ENCODE data around the gene TFDP2. TPM values are rescaled to one million over a fixed set of nuclear protein-coding genes. Genes with fewer than 3 reads are reported as not detected.

TFDP2 gene
- total and polyA plus RNA-seq, 2 of the 8 experiments (the other 6 are each of a cell fraction or from before 2014, with no cell fraction given) = 41.1 to 119 TPM

DNA sequence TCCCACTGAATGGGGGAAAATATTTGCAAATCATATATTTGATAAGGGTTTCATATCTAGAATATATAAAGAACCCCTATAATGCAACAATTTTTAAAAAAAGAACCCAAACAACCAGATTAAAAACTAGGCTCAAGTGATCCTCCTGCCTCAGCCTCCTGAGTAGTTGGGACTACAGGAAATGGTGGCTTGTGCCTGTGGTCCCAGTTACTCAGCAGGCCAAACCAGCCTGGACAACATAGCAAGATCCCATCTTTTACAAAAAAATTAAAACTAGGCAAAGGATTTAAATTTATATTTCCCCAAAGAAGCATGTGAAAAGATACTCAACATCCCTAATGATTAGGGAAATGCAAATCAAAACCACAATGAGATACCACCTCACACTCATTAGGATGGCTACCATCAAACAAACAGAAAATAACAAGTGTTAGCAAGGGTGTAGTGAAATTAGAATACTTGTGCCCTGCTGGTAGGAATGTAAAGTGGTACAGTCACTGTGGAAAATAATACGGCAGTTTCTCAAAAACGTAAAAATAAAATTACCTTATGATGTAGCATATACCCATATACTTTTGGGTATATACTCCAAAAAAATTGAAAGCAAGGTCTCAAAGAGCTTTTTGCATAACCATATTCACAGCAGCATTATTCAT is 19.7 kb downstream of the TFDP2 start:
- H3K56ac ChIP-seq (replicated peaks; ENCODE audit: insufficient read length, low read depth, low read length) = no peak overlapping the region
- H2BK15ac ChIP-seq (ENCODE audit: low read length) = no peak overlapping the region
- H3K14ac ChIP-seq (ENCODE audit: insufficient read length) = no peak overlapping the region
- H4K91ac ChIP-seq (replicated peaks; ENCODE audit: insufficient read length, low read length) = no peak overlapping the region
- TF ChIP-seq TEAD4 (IDR thresholded peaks at IDR 0.05; ENCODE audit: low read depth, low read length) (0 out of 2 replicates have a peak, but pooled peaks have one; percentile 64), EP300 (IDR thresholded peaks at IDR 0.05; ENCODE audit: borderline replicate concordance in 1 of 2, low read depth in 2 of 2, low read length in 2 of 2) (no peak), KDM1A (IDR thresholded peaks at IDR 0.05; ENCODE audit: borderline replicate concordance, low read length) (peak; percentile 56; the same call in 1 of the 2 replicates), CBX5 (IDR thresholded peaks at IDR 0.05; ENCODE audit: low read depth, low read length) (no peak)
- TF ChIP-seq, protein P1, sequence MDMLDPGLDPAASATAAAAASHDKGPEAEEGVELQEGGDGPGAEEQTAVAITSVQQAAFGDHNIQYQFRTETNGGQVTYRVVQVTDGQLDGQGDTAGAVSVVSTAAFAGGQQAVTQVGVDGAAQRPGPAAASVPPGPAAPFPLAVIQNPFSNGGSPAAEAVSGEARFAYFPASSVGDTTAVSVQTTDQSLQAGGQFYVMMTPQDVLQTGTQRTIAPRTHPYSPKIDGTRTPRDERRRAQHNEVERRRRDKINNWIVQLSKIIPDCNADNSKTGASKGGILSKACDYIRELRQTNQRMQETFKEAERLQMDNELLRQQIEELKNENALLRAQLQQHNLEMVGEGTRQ (IDR thresholded peaks at IDR 0.05; ENCODE audit: low read length) = no peak
- TF ChIP-seq, protein P2, sequence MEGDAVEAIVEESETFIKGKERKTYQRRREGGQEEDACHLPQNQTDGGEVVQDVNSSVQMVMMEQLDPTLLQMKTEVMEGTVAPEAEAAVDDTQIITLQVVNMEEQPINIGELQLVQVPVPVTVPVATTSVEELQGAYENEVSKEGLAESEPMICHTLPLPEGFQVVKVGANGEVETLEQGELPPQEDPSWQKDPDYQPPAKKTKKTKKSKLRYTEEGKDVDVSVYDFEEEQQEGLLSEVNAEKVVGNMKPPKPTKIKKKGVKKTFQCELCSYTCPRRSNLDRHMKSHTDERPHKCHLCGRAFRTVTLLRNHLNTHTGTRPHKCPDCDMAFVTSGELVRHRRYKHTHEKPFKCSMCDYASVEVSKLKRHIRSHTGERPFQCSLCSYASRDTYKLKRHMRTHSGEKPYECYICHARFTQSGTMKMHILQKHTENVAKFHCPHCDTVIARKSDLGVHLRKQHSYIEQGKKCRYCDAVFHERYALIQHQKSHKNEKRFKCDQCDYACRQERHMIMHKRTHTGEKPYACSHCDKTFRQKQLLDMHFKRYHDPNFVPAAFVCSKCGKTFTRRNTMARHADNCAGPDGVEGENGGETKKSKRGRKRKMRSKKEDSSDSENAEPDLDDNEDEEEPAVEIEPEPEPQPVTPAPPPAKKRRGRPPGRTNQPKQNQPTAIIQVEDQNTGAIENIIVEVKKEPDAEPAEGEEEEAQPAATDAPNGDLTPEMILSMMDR (IDR thresholded peaks at IDR 0.05; ENCODE audit: control extremely low read depth in 1 of 3, insufficient read depth in 1 of 3, low read depth in 1 of 3, low read length in 3 of 3) = peak in 1 of 3 experiments; percentile 15; a peak in 1 of 4 replicates
- no peaks in the 10 kb centered on the region for H3K23me2 ChIP-seq (ENCODE audit: low read depth, low read length)
- H4K20me1 ChIP-seq (replicated peaks in 1 of 2; ENCODE audit: control insufficient read depth in 1 of 2, insufficient read depth in 2 of 2, low read length in 2 of 2) = no peaks in the 10 kb centered on the region
- H3K4me2 ChIP-seq (ENCODE audit: insufficient read depth in 1 of 2, low read depth in 2 of 2, low read length in 2 of 2) = no peak overlapping the region
- no peaks in the 10 kb centered on the region for H3K36me3 ChIP-seq (ENCODE audit: control insufficient read depth in 2 of 4, insufficient read depth in 4 of 4, low read length in 3 of 4)
- H3K4ac ChIP-seq (replicated peaks; ENCODE audit: insufficient read length, low read depth, low read length) = no peak overlapping the region
- no peak overlapping the region for H3K23ac ChIP-seq (ENCODE audit: insufficient read length)
- H3K79me1 ChIP-seq (ENCODE audit: low read depth, low read length) = no peaks in the 10 kb centered on the region
- ChIA-PET CTCF (ENCODE audit: partially characterized antibody) (interaction anchor here (0.6 to 1.8 kb wide), 5 partner anchors 11 to 534 kb away, joined by 3 to 10 read pairs (median 3); no protein-coding TSS in a partner anchor), POLR2A (ENCODE audit: partially characterized antibody) (no interaction called here)
- no peak overlapping the region for H2AK5ac ChIP-seq (ENCODE audit: low read depth, low read length)
- no peak for FAIRE-seq
- no peak overlapping the region for H3K27ac ChIP-seq (ENCODE audit: low read depth, low read length)
- WGBS, 2 experiments (ENCODE audit: extremely low coverage in 1 of 2, insufficient coverage in 1 of 2, insufficient read length in 1 of 2, insufficient replicate concordance in 2 of 2, low coverage in 1 of 2, low lambda C conversion rate in 2 of 2, missing lambda C conversion rate in 1 of 2) = 98% methylated on average over 2 of the region's 2 CpGs; no CpG with 5 or more reads in 1 of the 2 experiments
- no peak overlapping the region for H2BK5ac ChIP-seq (ENCODE audit: low read depth, low read length)
- no peak overlapping the region for H4K5ac ChIP-seq (ENCODE audit: insufficient read length, low read depth, low read length)
- H2AFZ ChIP-seq (ENCODE audit: low read length) = no peak overlapping the region
- no peaks in the 10 kb centered on the region for H3K9me3 ChIP-seq (ENCODE audit: insufficient read depth in 2 of 2, low read depth in 1 of 2, low read length in 1 of 2)
- H3K4me3 ChIP-seq (ENCODE audit: extremely low read depth in 1 of 4, insufficient read depth in 2 of 4, low read depth in 3 of 4, low read length in 4 of 4) = no peak overlapping the region
- DNase-seq (ENCODE audit: low read depth in 1 of 2, low spot score in 2 of 2) = no peak
- H4K8ac ChIP-seq (ENCODE audit: extremely low read depth, insufficient read depth, low read length) = no peak overlapping the region
- H2BK120ac ChIP-seq (replicated peaks; ENCODE audit: low read depth, low read length) = no peak overlapping the region
- H2BK12ac ChIP-seq (ENCODE audit: low read depth, low read length) = no peak overlapping the region
- H3K79me2 ChIP-seq (ENCODE audit: control insufficient read depth in 1 of 2, insufficient read depth in 2 of 2, low read length in 2 of 2) = no peaks in the 10 kb centered on the region
- no peak overlapping the region for H3K18ac ChIP-seq (ENCODE audit: extremely low read depth, low read length)
- no peaks in the 10 kb centered on the region for H3K4me1 ChIP-seq (replicated peaks in 1 of 4; ENCODE audit: control insufficient read depth in 3 of 4, insufficient read depth in 4 of 4, low read length in 3 of 4)
- H3K9ac ChIP-seq (replicated peaks in 1 of 4; ENCODE audit: extremely low read depth in 1 of 4, low read depth in 3 of 4, low read length in 3 of 4) = no peak overlapping the region
- no peak overlapping the region for H2BK20ac ChIP-seq (ENCODE audit: low read length)
- no peaks in the 10 kb centered on the region for H3K27me3 ChIP-seq (replicated peaks in 1 of 4; ENCODE audit: control insufficient read depth in 3 of 4, extremely low read depth in 1 of 4, insufficient read depth in 3 of 4, low read length in 3 of 4)

All from H1 (cell line).